ENCODE measurements around the gene TGFB2. TPM values are rescaled to one million over a fixed set of nuclear protein-coding genes. Genes with fewer than 3 reads are reported as not detected.

Gene TGFB2
- total RNA-seq, 4 donors from 2014 or later: 2.2 to 16.7 (median 8.0) TPM

GRCh38 chr1:218475275-218475674 lies 130.1 kb downstream of the TGFB2 start:
- 97% methylated on average over 1 of the region's 1 CpG for WGBS, 2 donors
- Histone ChIP-seq H3K27me3 (no peaks in the 10 kb centered on the region), H3K4me1 (no peaks in the 10 kb centered on the region), H3K36me3 (no peaks in the 10 kb centered on the region), H3K4me3 (replicated peaks in 1 of 3) (no peak overlapping the region), H3K9me3 (no peaks in the 10 kb centered on the region), H3K27ac (no peak overlapping the region)
- TF ChIP-seq CTCF (IDR thresholded peaks at IDR 0.05) (no peak), POLR2A (IDR thresholded peaks at IDR 0.05) (no peak)
- DNase-seq: no peak
- intact Hi-C loops (cut with DNase I): no loop called here

- WGBS, 2 donors: 93 to 96% methylated on average over 1 of the region's 1 CpG
Observed at GRCh38 chr1:218475699-218476098, 130.6 kb downstream of the TGFB2 start.

DNA sequence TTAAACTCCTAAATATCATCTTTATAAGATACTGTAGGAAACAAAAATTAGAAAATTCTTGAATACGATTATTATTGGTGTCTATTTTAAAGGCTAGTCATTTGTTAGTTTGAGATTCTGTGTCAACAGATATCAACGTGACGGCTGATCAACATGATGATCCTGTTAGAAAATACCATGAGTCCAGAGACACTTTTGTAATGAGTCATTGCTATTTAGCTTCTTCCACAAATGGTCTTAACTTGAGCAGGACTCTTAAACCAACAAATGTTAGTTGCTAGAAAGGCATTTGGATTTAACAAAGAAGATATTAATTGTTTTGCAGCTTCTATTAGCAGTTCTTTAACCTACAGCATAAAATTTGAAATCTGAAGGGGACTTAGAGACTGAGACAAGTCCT lies 131.2 kb downstream of the TGFB2 start:
- WGBS, 2 donors: 77 to 81% methylated on average over 3 of the region's 3 CpGs
- Histone ChIP-seq H3K9me3 (no peaks in the 10 kb centered on the region), H3K27ac (no peak overlapping the region), H3K27me3 (no peaks in the 10 kb centered on the region), H3K4me1 (no peaks in the 10 kb centered on the region), H3K4me3 (replicated peaks in 1 of 3) (no peak overlapping the region), H3K36me3 (no peaks in the 10 kb centered on the region)
- no peak for DNase-seq
- intact Hi-C loops (cut with DNase I): no loop called here
- TF ChIP-seq CTCF (IDR thresholded peaks at IDR 0.05) (no peak), POLR2A (IDR thresholded peaks at IDR 0.05) (no peak)

More at GRCh38 chr1:218475699-218476098, 130.6 kb downstream of the TGFB2 start:
- Histone ChIP-seq H3K27ac (no peak overlapping the region), H3K27me3 (no peaks in the 10 kb centered on the region), H3K9me3 (no peaks in the 10 kb centered on the region), H3K4me1 (no peaks in the 10 kb centered on the region), H3K4me3 (replicated peaks in 1 of 3) (no peak overlapping the region), H3K36me3 (no peaks in the 10 kb centered on the region)
- intact Hi-C loops (cut with DNase I): no loop called here
- no peak for DNase-seq
- no peak for TF ChIP-seq CTCF (IDR thresholded peaks at IDR 0.05)
- TF ChIP-seq POLR2A (IDR thresholded peaks at IDR 0.05): no peak

DNA sequence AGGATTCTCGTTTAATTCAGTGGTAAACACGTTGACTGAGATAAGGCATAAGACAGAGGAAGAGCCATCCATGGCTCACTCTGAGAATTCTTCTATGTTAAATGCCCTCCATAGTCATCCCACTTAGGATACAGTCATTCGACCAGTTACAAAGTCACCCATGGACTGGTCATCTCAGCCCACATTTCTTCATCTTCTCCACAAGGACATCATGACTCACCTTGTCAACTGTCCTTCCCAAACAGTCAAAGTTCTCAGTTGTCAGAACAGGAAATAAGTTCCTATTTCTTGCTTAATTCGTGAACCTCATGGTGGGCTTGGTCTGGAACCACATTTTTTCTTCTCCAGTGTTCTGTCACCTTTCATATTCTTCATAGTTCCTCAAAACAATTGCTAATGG lies 133.2 kb downstream of the TGFB2 start:
- Histone ChIP-seq H3K36me3 (no peaks in the 10 kb centered on the region), H3K9me3 (no peaks in the 10 kb centered on the region), H3K4me1 (no peaks in the 10 kb centered on the region), H3K4me3 (replicated peaks in 1 of 3) (no peak overlapping the region), H3K27ac (no peak overlapping the region), H3K27me3 (no peaks in the 10 kb centered on the region)
- no peak for DNase-seq
- intact Hi-C loops (cut with DNase I): no loop called here
- 87 to 94% methylated on average over 4 of the region's 4 CpGs for WGBS, 2 donors
- TF ChIP-seq POLR2A (IDR thresholded peaks at IDR 0.05) (no peak), CTCF (IDR thresholded peaks at IDR 0.05) (no peak)

- DNase-seq: no peak
- H3K4me1 ChIP-seq: no peaks in the 10 kb centered on the region
- intact Hi-C loops (cut with DNase I): no loop called here
- TF ChIP-seq POLR2A (IDR thresholded peaks at IDR 0.05) (no peak), CTCF (IDR thresholded peaks at IDR 0.05) (no peak)
- no peaks in the 10 kb centered on the region for H3K9me3 ChIP-seq
- WGBS, 2 donors: 61 to 70% methylated on average over 1 of the region's 1 CpG
- H3K27ac ChIP-seq: no peak overlapping the region
- H3K36me3 ChIP-seq: no peaks in the 10 kb centered on the region
- no peak overlapping the region for H3K4me3 ChIP-seq (replicated peaks in 1 of 3)
- no peaks in the 10 kb centered on the region for H3K27me3 ChIP-seq
Observed at GRCh38 chr1:218479436-218480115, 134.4 kb downstream of the TGFB2 start.

Measured in thyroid gland (tissue), 4 donors.